ENCODE data around the gene CKAP4. TPM values are rescaled to one million over a fixed set of nuclear protein-coding genes. Genes with fewer than 3 reads are reported as not detected.

CKAP4 gene
- total and polyA plus RNA-seq, 2 of the 13 experiments (the other 11 are each of a cell fraction or from before 2014, with no cell fraction given), result 39.2 to 70.2 TPM

GRCh38 chr12:106274575-106275121 is 26.8 kb upstream of the CKAP4 start (continued):
- TF ChIP-seq, protein P1, sequence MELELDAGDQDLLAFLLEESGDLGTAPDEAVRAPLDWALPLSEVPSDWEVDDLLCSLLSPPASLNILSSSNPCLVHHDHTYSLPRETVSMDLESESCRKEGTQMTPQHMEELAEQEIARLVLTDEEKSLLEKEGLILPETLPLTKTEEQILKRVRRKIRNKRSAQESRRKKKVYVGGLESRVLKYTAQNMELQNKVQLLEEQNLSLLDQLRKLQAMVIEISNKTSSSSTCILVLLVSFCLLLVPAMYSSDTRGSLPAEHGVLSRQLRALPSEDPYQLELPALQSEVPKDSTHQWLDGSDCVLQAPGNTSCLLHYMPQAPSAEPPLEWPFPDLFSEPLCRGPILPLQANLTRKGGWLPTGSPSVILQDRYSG (CRISPR knock-in tag; IDR thresholded peaks at IDR 0.05), result no peak
- peak; percentile 70; the same call in 1 of the 2 replicates for TF ChIP-seq ZNF264 (CRISPR knock-in tag; IDR thresholded peaks at IDR 0.05)
- TF ChIP-seq ZNF296 (CRISPR knock-in tag; conservative IDR thresholded peaks at IDR 0.05), result no peak
- no peak for TF ChIP-seq ZBTB1 (CRISPR knock-in tag; IDR thresholded peaks at IDR 0.05; ENCODE audit: borderline replicate concordance)
- no peak for TF ChIP-seq ZNF326 (CRISPR knock-in tag; IDR thresholded peaks at IDR 0.05; ENCODE audit: borderline replicate concordance)
- TF ChIP-seq, protein P2, sequence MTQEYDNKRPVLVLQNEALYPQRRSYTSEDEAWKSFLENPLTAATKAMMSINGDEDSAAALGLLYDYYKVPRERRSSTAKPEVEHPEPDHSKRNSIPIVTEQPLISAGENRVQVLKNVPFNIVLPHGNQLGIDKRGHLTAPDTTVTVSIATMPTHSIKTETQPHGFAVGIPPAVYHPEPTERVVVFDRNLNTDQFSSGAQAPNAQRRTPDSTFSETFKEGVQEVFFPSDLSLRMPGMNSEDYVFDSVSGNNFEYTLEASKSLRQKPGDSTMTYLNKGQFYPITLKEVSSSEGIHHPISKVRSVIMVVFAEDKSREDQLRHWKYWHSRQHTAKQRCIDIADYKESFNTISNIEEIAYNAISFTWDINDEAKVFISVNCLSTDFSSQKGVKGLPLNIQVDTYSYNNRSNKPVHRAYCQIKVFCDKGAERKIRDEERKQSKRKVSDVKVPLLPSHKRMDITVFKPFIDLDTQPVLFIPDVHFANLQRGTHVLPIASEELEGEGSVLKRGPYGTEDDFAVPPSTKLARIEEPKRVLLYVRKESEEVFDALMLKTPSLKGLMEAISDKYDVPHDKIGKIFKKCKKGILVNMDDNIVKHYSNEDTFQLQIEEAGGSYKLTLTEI (CRISPR knock-in tag; conservative IDR thresholded peaks at IDR 0.05), result no peak
- 0 out of 2 replicates have a peak, but pooled peaks have one; percentile 53 for TF ChIP-seq SNAI1 (CRISPR knock-in tag; IDR thresholded peaks at IDR 0.05; ENCODE audit: borderline replicate concordance)
- peak; percentile 41; the same call in 1 of the 2 replicates for TF ChIP-seq THAP11 (CRISPR knock-in tag; IDR thresholded peaks at IDR 0.05)
- TF ChIP-seq ZNF430 (CRISPR knock-in tag; IDR thresholded peaks at IDR 0.05), result no peak
- no peak for TF ChIP-seq STAG1 (CRISPR knock-in tag; IDR thresholded peaks at IDR 0.05)
- no peak for TF ChIP-seq ZNF674 (CRISPR knock-in tag; IDR thresholded peaks at IDR 0.05; ENCODE audit: low read depth)
- no peak for TF ChIP-seq ZNF615 (CRISPR knock-in tag; IDR thresholded peaks at IDR 0.05; ENCODE audit: borderline replicate concordance)
- TF ChIP-seq SAFB2 (CRISPR knock-in tag; IDR thresholded peaks at IDR 0.05; ENCODE audit: borderline replicate concordance, low read depth), result no peak
- peak; percentile 47; the same call in 1 of the 2 replicates for TF ChIP-seq RCOR2 (CRISPR knock-in tag; IDR thresholded peaks at IDR 0.05)
- peak; percentile 74 for TF ChIP-seq PAXIP1 (CRISPR knock-in tag; conservative IDR thresholded peaks at IDR 0.05)
- peak; percentile 52 for TF ChIP-seq RXRB (CRISPR knock-in tag; IDR thresholded peaks at IDR 0.05; ENCODE audit: borderline replicate concordance)
- no peak for TF ChIP-seq SNAPC4 (CRISPR knock-in tag; IDR thresholded peaks at IDR 0.05)

Data from HepG2 (cell line).